ENCODE results near the gene FCER2. TPM values are rescaled to one million over a fixed set of nuclear protein-coding genes. Genes with fewer than 3 reads are reported as not detected.

FCER2 gene
- total RNA-seq, 1 donor from 2014 or later, result under 0.01 TPM

DNA sequence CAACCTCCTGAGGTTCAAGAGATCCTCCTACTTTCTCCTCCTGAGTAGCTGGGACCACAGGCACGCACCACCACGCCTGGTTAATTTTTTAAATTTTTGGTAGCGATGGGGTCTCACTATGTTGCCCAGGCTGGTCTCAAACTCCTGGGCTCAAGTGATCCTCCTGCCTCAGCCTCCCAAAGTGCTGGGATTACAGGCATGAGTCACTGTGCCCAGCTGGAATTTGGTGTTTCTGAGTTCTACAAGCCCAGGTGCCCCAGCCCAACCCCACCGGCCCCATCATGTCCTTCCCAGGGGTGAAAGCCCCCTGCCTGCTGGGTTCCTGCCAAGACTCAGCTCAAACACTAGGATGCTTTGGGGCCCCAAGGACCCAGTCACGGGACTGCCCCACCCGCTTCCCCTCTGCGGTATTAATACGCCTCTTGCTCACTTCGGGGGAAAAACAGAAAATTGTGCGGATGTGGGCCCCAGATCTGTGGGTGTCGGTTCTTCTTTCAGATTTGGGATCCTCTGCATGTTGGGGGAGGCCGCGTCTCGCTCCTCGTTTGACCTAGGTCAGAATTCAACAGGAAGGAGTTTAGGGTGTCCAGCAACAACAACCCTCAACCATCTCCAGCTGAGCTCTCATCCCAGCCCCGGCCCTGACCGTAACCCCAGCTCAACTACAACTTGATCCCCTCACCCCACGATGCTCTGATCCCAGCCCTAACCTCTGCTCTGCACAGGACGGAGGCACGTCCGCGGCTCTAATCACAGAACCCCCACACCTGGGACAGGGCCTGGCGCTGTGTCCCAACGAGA lies 3.7 kb upstream of the FCER2 start:
- no peaks in the 10 kb centered on the region for H3K36me3 ChIP-seq (ENCODE audit: control insufficient read depth in 3 of 3, insufficient read depth in 3 of 3, low read length in 3 of 3)
- H3K9me3 ChIP-seq (ENCODE audit: control insufficient read depth in 3 of 3, low read length in 3 of 3), result no peaks in the 10 kb centered on the region
- peaks cover 12 to 22% (median 22%) of the 10 kb centered on the region in 3 donors for H3K27me3 ChIP-seq (ENCODE audit: control insufficient read depth in 3 of 3, insufficient read depth in 3 of 3, low read length in 3 of 3)
- H3K4me1 ChIP-seq (ENCODE audit: control insufficient read depth in 3 of 3, insufficient read depth in 3 of 3, low read length in 3 of 3), result no peaks in the 10 kb centered on the region
- no peak overlapping the region for H3K9ac ChIP-seq (ENCODE audit: low read depth in 1 of 3, low read length in 3 of 3)
- no peak overlapping the region for H3K4me3 ChIP-seq (ENCODE audit: low read length in 3 of 3)
- peak overlapping the region; percentile 25 for H3K27ac ChIP-seq (ENCODE audit: low read depth, low read length)

DNA sequence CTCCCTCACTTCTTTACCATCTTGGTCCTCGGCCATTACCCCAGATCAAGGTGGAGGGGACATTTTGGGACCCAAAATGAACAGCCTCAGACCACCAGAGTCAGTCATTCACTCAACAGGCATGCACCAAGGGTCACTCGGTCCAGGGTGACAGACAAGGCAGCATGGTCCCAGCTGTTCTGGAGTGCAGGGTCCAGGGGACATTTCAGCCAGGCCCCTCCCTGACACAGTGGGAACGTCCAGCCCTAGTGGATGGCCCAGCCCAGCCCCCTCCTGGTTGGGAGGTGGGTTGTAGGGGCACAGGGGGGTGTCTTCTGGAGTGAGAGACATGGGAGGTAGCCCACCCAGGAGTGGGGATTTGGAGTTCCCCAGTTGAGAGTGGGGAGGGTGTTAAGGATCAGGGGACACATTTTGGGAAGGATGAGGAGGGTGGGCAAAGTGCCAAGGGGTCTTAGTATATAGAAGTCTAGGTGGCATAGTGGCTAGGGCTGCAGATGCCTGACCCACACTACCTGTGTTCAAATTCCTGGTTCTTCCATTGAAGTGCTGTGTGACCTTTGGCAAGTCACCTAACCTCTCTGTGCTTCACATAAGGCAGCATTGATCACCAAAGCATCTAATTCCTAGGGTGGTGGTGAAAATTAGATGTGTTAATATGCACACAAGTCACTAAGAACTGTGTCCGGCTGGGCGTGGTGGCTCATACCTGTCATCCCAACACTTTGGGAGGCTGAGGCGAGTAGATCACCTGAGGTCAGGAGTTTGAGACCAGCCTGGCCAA lies 2.5 kb upstream of the FCER2 start:
- peaks cover 15 to 25% (median 25%) of the 10 kb centered on the region in 3 donors for H3K27me3 ChIP-seq (ENCODE audit: control insufficient read depth in 3 of 3, insufficient read depth in 3 of 3, low read length in 3 of 3)

DNA sequence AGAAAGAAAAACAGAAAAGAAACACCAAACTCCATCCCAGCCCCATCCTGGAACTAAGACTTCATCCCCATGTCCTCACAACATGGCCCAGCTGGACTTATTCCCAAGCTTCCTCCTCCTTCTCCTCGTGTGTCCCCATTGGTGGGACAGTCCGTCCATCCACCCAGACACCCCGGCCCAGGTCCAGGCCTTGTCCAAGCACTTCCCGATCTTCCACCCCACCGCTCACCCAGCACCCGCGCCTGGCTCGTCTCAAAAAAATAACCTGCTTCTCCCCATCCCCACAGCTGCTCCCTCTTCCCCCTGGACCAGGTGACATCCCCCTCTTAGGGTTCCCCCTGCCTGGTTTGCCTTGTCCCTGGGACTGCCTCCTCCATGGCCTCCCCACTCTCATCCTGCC lies 1.4 kb upstream of the FCER2 start:
- no peak overlapping the region for H3K27ac ChIP-seq (ENCODE audit: low read depth, low read length)
- H3K4me3 ChIP-seq (ENCODE audit: low read length in 3 of 3), result no peak overlapping the region
- H3K9me3 ChIP-seq (ENCODE audit: control insufficient read depth in 3 of 3, low read length in 3 of 3), result no peaks in the 10 kb centered on the region
- no peaks in the 10 kb centered on the region for H3K4me1 ChIP-seq (ENCODE audit: control insufficient read depth in 3 of 3, insufficient read depth in 3 of 3, low read length in 3 of 3)
- peaks cover 17 to 35% (median 34%) of the 10 kb centered on the region in 3 donors for H3K27me3 ChIP-seq (ENCODE audit: control insufficient read depth in 3 of 3, insufficient read depth in 3 of 3, low read length in 3 of 3)
- no peaks in the 10 kb centered on the region for H3K36me3 ChIP-seq (ENCODE audit: control insufficient read depth in 3 of 3, insufficient read depth in 3 of 3, low read length in 3 of 3)
- H3K9ac ChIP-seq (ENCODE audit: low read depth in 1 of 3, low read length in 3 of 3), result no peak overlapping the region

More for the DNA sequence above, 2.5 kb upstream of the FCER2 start:
- no peaks in the 10 kb centered on the region for H3K9me3 ChIP-seq (ENCODE audit: control insufficient read depth in 3 of 3, low read length in 3 of 3)
- H3K4me3 ChIP-seq (ENCODE audit: low read length in 3 of 3), result no peak overlapping the region
- H3K36me3 ChIP-seq (ENCODE audit: control insufficient read depth in 3 of 3, insufficient read depth in 3 of 3, low read length in 3 of 3), result no peaks in the 10 kb centered on the region
- no peak overlapping the region for H3K9ac ChIP-seq (ENCODE audit: low read depth in 1 of 3, low read length in 3 of 3)
- no peak overlapping the region for H3K27ac ChIP-seq (ENCODE audit: low read depth, low read length)
- no peaks in the 10 kb centered on the region for H3K4me1 ChIP-seq (ENCODE audit: control insufficient read depth in 3 of 3, insufficient read depth in 3 of 3, low read length in 3 of 3)

DNA sequence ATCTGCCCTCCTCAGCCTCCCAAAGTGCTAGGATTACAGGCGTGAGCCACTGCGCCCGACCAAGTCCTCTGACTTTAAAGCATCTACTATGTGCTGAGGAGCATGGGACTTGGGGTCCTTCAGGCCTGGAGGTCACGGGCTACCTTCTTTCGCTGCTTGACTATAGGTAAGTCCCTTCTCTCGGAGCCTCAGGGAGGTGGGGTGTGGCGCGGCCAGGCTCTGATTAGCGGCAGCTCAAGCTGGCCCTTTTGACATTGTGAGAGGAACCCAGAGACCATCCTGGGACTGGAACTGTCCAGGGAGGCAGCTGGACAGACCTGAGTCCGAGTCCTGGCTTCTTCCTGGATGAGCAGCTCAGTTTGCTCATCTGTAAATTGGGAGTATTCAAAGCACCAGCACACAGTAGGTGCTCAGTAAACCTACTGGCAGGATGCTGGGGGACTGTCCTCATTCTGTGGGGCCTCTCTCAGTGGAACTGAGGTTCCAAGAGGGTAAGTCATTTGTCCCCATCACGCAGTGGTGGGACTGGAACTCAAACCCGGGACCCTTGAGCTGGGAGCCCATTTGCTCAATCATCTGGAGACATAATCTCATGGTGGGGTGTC lies 780 bp downstream of the FCER2 start:
- Histone ChIP-seq H3K27ac (ENCODE audit: low read depth, low read length) (no peak overlapping the region), H3K27me3 (ENCODE audit: control insufficient read depth in 3 of 3, insufficient read depth in 3 of 3, low read length in 3 of 3) (peaks cover 26 to 54% (median 46%) of the 10 kb centered on the region in 3 donors), H3K9me3 (ENCODE audit: control insufficient read depth in 3 of 3, low read length in 3 of 3) (no peaks in the 10 kb centered on the region), H3K36me3 (ENCODE audit: control insufficient read depth in 3 of 3, insufficient read depth in 3 of 3, low read length in 3 of 3) (no peaks in the 10 kb centered on the region), H3K4me1 (ENCODE audit: control insufficient read depth in 3 of 3, insufficient read depth in 3 of 3, low read length in 3 of 3) (no peaks in the 10 kb centered on the region), H3K9ac (ENCODE audit: low read depth in 1 of 3, low read length in 3 of 3) (no peak overlapping the region), H3K4me3 (ENCODE audit: low read length in 3 of 3) (no peak overlapping the region)

DNA sequence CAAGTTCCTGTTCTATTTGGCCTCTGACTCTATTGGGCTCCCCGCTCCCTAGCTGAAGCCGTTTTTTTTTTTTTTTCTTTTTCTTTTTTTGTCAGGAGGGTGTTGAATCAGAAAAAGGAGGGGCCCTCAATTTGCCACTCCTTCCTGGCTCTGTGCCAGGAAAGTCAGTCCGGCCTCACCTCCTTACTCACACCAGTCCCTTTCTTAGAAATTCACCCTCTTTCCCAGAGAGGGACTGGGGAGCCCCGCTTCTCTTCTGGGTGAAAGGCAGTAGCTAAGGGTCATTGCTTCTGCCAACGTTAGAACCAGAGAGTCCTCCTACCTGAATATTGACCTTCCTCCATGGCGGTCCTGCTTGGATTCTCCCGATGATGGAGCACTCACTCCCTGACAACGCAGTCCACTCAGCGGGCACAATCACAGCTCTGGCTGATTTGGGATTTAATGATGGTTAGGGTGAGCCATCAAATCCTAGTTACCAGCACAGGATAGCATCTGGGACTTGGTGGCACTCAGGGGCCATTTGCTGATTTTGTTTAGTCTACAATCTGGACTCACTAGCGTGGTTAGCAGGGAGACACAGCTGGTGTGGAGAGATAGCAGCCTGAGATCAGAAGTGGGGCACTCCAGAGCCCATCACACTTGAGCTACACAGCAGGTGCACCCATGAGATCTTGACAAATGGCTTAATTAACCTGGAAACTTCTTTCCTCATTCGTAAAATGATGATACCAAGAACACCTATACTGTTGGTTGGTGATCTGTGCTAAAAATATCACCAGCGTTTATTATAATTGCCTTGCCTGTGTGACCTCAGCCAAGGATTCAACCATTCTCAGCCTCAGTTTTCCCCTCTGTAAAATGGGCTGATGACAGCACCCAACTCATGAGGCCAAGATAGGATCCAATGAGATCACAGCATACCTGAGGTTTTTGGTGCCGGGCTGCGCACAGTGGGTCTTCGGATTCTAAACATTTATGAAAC lies 2.2 kb downstream of the FCER2 start:
- Histone ChIP-seq H3K36me3 (ENCODE audit: control insufficient read depth in 3 of 3, insufficient read depth in 3 of 3, low read length in 3 of 3) (no peaks in the 10 kb centered on the region), H3K9me3 (ENCODE audit: control insufficient read depth in 3 of 3, low read length in 3 of 3) (no peaks in the 10 kb centered on the region), H3K27me3 (ENCODE audit: control insufficient read depth in 3 of 3, insufficient read depth in 3 of 3, low read length in 3 of 3) (peaks cover 29 to 55% (median 50%) of the 10 kb centered on the region in 3 donors), H3K4me1 (ENCODE audit: control insufficient read depth in 3 of 3, insufficient read depth in 3 of 3, low read length in 3 of 3) (no peaks in the 10 kb centered on the region), H3K27ac (ENCODE audit: low read depth, low read length) (no peak overlapping the region), H3K4me3 (ENCODE audit: low read length in 3 of 3) (no peak overlapping the region), H3K9ac (ENCODE audit: low read depth in 1 of 3, low read length in 3 of 3) (no peak overlapping the region)

DNA sequence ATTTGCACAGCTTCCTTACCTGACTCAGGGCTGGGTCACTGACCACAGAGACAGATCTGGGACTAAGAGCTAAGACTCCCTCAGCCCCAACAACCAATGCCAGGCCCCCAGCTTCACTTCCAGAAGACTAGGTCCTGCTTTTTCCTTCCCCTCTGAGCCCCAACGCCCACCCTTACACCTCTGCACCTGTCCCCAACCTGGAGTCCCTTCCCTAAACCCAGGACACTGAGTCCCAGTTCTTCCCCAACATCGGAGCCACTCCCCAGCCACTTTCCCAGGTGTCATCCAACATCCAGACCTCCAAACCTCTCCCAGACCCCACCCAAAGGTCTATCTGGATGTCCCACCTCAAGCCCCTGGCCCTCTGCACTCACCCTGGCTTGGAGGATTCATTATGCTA lies 2.9 kb downstream of the FCER2 start:
- H3K9me3 ChIP-seq (ENCODE audit: control insufficient read depth in 3 of 3, low read length in 3 of 3), result no peaks in the 10 kb centered on the region
- H3K4me1 ChIP-seq (ENCODE audit: control insufficient read depth in 3 of 3, insufficient read depth in 3 of 3, low read length in 3 of 3), result no peaks in the 10 kb centered on the region
- H3K9ac ChIP-seq (ENCODE audit: low read depth in 1 of 3, low read length in 3 of 3), result no peak overlapping the region
- H3K36me3 ChIP-seq (ENCODE audit: control insufficient read depth in 3 of 3, insufficient read depth in 3 of 3, low read length in 3 of 3), result no peaks in the 10 kb centered on the region
- H3K27ac ChIP-seq (ENCODE audit: low read depth, low read length), result no peak overlapping the region
- no peak overlapping the region for H3K4me3 ChIP-seq (ENCODE audit: low read length in 3 of 3)
- H3K27me3 ChIP-seq (ENCODE audit: control insufficient read depth in 3 of 3, insufficient read depth in 3 of 3, low read length in 3 of 3), result peaks cover 24 to 56% (median 45%) of the 10 kb centered on the region in 3 donors

DNA sequence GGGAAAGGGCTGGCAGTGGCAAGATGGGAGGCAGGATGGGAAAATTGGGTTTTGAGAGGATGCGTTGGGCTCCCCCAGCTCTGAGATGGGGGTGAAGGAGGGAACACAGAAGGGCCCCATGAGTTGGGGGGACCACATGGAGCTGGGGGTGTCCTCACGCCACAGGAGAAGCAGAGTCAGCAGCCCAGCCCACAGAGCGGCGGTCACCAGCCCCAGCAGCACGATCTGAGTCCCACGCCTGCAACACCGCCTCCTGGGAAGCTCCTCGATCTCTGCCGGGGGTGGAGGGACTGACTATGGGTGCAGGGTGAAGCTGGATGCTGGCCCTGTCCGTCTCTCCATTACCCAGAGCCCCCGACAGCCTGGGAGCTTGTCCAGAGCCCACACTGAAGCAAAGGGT lies 3.3 kb downstream of the FCER2 start:
- Histone ChIP-seq H3K4me1 (ENCODE audit: control insufficient read depth in 3 of 3, insufficient read depth in 3 of 3, low read length in 3 of 3) (no peaks in the 10 kb centered on the region), H3K36me3 (ENCODE audit: control insufficient read depth in 3 of 3, insufficient read depth in 3 of 3, low read length in 3 of 3) (no peaks in the 10 kb centered on the region), H3K27ac (ENCODE audit: low read depth, low read length) (no peak overlapping the region), H3K27me3 (ENCODE audit: control insufficient read depth in 3 of 3, insufficient read depth in 3 of 3, low read length in 3 of 3) (peaks cover 24 to 55% (median 45%) of the 10 kb centered on the region in 3 donors), H3K4me3 (ENCODE audit: low read length in 3 of 3) (no peak overlapping the region), H3K9ac (ENCODE audit: low read depth in 1 of 3, low read length in 3 of 3) (no peak overlapping the region), H3K9me3 (ENCODE audit: control insufficient read depth in 3 of 3, low read length in 3 of 3) (no peaks in the 10 kb centered on the region)

DNA sequence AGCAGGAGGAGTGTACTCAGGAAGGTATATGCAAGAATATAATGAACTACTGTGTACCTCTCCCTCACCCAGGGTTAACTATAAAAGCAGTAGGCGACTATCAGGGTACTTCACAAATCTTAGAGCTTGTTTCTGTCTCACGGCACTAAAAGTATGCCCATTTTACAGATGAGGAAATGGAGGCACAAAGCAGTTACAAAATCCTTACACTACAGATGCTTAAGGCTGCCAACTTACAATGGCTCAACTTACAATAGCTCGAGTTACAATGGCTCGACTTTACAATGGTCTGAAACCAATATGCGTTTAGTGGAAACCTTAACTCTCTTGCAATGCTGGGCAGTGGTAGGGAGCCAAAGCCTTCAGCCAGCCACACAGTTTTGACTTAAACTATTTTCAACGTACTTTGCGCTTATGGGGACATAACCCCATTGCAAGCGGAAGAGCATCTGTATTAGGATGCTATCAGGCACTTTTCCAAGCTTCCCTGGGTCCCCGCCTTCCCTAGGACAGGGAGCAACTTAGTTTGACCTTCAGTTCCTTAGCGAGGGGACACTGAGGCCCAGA lies 4.1 kb downstream of the FCER2 start:
- Histone ChIP-seq H3K9me3 (ENCODE audit: control insufficient read depth in 3 of 3, low read length in 3 of 3) (no peaks in the 10 kb centered on the region), H3K4me3 (ENCODE audit: low read length in 3 of 3) (no peak overlapping the region), H3K27me3 (ENCODE audit: control insufficient read depth in 3 of 3, insufficient read depth in 3 of 3, low read length in 3 of 3) (peaks cover 24 to 53% (median 45%) of the 10 kb centered on the region in 3 donors), H3K36me3 (ENCODE audit: control insufficient read depth in 3 of 3, insufficient read depth in 3 of 3, low read length in 3 of 3) (no peaks in the 10 kb centered on the region), H3K27ac (ENCODE audit: low read depth, low read length) (no peak overlapping the region), H3K9ac (ENCODE audit: low read depth in 1 of 3, low read length in 3 of 3) (no peak overlapping the region), H3K4me1 (ENCODE audit: control insufficient read depth in 3 of 3, insufficient read depth in 3 of 3, low read length in 3 of 3) (no peaks in the 10 kb centered on the region)

DNA sequence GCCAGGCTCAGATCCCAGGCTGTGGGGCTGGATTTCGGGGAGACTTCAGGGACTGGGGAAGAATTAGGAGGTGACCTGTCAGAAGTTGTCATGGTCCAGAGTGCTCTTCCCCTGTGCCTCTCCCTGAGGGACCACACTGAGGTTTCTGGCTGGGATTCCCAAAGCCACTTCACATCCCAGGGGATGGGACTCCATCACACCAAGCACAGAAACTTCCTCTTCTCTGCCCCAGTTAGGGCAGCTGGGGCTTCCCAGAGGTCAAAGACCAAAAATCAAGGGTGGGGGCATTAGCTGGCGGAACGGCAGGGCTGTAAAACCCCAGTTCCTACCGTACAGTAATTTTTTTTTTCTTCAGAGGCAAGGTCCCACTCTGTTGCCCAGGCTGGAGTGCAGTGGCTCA lies 7.4 kb downstream of the FCER2 start:
- Histone ChIP-seq H3K27ac (ENCODE audit: low read depth, low read length) (no peak overlapping the region), H3K9ac (ENCODE audit: low read depth in 1 of 3, low read length in 3 of 3) (no peak overlapping the region), H3K4me3 (ENCODE audit: low read length in 3 of 3) (no peak overlapping the region), H3K4me1 (ENCODE audit: control insufficient read depth in 3 of 3, insufficient read depth in 3 of 3, low read length in 3 of 3) (no peaks in the 10 kb centered on the region), H3K27me3 (ENCODE audit: control insufficient read depth in 3 of 3, insufficient read depth in 3 of 3, low read length in 3 of 3) (peaks cover 26 to 59% (median 41%) of the 10 kb centered on the region in 3 donors), H3K36me3 (ENCODE audit: control insufficient read depth in 3 of 3, insufficient read depth in 3 of 3, low read length in 3 of 3) (no peaks in the 10 kb centered on the region), H3K9me3 (ENCODE audit: control insufficient read depth in 3 of 3, low read length in 3 of 3) (no peaks in the 10 kb centered on the region)

All from skeletal muscle tissue (tissue), 4 donors.